ENCODE measurements around the gene ABLIM3.

GRCh38 chr5:149152317-149152746 lies 11.0 kb downstream of the ABLIM3 start:
- TF ChIP-seq PATZ1 (CRISPR knock-in tag; IDR thresholded peaks at IDR 0.05; ENCODE audit: borderline replicate concordance) (no peak), ARNTL (CRISPR knock-in tag; IDR thresholded peaks at IDR 0.05; ENCODE audit: borderline replicate concordance, low read depth) (no peak), TCF4 (CRISPR knock-in tag; IDR thresholded peaks at IDR 0.05; ENCODE audit: borderline replicate concordance) (no peak), ZFP3 (CRISPR knock-in tag; IDR thresholded peaks at IDR 0.05) (no peak), TOX (CRISPR knock-in tag; IDR thresholded peaks at IDR 0.05; ENCODE audit: borderline replicate concordance) (no peak), PPARA (CRISPR knock-in tag; IDR thresholded peaks at IDR 0.05; ENCODE audit: borderline replicate concordance) (no peak), TSHZ2 (CRISPR knock-in tag; IDR thresholded peaks at IDR 0.05) (no peak), SNAI2 (CRISPR knock-in tag; IDR thresholded peaks at IDR 0.05) (no peak), OSR1 (CRISPR knock-in tag; IDR thresholded peaks at IDR 0.05) (no peak), ZFP30 (CRISPR knock-in tag; IDR thresholded peaks at IDR 0.05) (no peak), BACH2 (CRISPR knock-in tag; IDR thresholded peaks at IDR 0.05; ENCODE audit: borderline replicate concordance) (no peak)
- TF ChIP-seq, protein P1, sequence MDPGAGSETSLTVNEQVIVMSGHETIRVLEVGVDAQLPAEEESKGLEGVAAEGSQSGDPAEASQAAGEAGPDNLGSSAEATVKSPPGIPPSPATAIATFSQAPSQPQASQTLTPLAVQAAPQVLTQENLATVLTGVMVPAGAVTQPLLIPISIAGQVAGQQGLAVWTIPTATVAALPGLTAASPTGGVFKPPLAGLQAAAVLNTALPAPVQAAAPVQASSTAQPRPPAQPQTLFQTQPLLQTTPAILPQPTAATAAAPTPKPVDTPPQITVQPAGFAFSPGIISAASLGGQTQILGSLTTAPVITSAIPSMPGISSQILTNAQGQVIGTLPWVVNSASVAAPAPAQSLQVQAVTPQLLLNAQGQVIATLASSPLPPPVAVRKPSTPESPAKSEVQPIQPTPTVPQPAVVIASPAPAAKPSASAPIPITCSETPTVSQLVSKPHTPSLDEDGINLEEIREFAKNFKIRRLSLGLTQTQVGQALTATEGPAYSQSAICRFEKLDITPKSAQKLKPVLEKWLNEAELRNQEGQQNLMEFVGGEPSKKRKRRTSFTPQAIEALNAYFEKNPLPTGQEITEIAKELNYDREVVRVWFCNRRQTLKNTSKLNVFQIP (CRISPR knock-in tag; IDR thresholded peaks at IDR 0.05; ENCODE audit: borderline replicate concordance, low read depth): no peak

Measured in SK-N-SH treated with all-trans-retinoic acid at 6 μM for 48 hours (cell line).